ENCODE results near the gene PITRM1.

DNA sequence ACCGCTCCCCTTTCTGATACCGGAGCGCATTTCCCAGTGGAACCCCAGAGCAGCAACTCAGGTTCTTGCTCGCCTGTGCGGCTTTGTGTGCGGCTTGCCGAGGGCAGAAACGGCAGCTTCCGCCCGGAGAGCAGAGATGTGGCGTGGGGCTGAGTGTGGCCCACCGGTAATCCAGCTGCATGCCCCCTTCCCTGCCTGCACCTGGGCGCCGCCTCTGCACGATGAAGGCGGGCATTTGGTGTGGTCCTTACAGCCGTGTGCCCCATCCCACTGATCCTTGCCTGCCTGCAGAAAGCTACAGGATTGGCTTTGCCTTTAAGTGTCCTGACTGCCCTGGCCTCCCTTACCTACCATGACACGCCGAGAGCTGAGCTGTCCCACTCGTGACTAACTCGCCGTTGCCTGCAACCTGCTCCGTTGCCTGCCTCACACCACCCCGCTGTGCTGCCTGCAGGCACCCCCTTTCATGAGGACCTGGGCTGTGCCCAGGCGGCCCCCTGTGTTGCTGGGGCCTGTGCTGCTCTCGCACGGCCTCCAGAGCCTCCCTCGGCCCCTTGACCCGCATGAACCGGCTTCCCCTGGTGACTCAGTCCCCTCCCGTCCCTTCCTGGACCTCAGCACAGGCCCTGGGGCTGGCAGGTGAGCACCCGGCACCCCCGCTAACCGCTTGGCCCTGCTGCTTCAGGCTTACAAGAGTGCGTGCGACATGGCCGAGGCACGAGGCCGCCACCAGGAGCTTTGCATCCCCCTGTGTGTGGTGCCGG is 48.0 kb downstream of the PITRM1 start:
- TF ChIP-seq, protein P1, sequence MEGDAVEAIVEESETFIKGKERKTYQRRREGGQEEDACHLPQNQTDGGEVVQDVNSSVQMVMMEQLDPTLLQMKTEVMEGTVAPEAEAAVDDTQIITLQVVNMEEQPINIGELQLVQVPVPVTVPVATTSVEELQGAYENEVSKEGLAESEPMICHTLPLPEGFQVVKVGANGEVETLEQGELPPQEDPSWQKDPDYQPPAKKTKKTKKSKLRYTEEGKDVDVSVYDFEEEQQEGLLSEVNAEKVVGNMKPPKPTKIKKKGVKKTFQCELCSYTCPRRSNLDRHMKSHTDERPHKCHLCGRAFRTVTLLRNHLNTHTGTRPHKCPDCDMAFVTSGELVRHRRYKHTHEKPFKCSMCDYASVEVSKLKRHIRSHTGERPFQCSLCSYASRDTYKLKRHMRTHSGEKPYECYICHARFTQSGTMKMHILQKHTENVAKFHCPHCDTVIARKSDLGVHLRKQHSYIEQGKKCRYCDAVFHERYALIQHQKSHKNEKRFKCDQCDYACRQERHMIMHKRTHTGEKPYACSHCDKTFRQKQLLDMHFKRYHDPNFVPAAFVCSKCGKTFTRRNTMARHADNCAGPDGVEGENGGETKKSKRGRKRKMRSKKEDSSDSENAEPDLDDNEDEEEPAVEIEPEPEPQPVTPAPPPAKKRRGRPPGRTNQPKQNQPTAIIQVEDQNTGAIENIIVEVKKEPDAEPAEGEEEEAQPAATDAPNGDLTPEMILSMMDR (IDR thresholded peaks at IDR 0.05) = no peak
- TF ChIP-seq POLR2A (IDR thresholded peaks at IDR 0.05) = no peak

Data from lower leg skin (tissue), 3 donors.